Fibroblast of skin of left biceps (primary cell): ENCODE results near the gene STRN4.

ENCODE experiments used
- DNase-seq, 2 experiments: peaks; one replicate each; pipeline ENCODE4 v3.0.0-alpha.2; 2013; ENCODE audit warnings: low read depth in 2 of 2

Gene STRN4

DNA sequence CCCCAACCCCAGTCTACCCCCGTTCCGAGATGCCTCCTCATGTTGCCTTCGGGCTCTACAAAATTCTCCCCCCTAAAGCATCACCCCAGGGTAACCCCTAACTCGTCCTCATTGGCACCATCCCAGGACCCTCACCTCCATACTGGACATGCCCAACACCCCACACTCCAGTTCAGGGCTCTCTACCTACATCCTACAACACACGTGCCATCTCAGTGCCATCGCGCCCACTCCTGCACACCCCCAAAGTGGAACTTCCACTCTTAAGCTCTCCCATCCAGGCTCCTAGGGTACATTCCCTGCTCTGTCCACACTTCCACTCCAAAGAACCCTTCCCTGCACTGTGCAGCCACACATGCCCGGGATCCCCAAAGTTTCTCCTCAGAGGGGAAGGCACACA, 1.2 kb downstream of the STRN4 start:
- no peak for DNase-seq

DNA sequence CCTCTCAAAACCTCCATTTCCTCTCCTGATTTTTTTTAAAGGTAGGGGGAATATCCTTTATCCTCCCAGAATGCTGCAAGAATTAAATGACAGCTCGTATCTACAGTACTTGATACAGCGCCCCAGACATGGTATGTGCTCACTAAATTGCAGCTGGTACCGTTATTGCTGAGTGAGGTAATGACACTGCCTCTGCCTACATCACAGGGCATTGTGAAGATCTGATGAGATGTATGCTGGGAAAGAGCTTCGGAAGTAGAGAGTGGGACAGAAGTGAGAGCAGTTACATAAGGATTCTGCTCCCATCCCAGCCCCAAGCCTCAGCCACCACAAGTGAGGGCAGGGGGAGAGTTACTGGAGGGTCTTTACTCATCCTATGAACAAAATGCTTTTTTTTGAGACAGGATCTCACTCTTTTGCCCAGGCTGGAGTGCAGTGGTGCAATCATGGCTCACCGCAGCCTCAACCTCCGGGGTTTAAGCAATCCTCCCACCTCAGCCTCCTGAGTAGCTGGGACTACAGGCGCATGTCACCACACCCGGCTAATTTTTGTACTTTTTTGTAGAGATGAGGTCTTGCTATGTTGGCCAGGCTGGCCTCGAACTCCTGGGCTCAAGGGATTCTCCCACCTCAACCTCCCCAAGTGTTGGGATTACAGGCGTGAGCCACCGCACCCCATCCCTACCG, 2.1 kb downstream of the STRN4 start:
- DNase-seq = no peak

DNA sequence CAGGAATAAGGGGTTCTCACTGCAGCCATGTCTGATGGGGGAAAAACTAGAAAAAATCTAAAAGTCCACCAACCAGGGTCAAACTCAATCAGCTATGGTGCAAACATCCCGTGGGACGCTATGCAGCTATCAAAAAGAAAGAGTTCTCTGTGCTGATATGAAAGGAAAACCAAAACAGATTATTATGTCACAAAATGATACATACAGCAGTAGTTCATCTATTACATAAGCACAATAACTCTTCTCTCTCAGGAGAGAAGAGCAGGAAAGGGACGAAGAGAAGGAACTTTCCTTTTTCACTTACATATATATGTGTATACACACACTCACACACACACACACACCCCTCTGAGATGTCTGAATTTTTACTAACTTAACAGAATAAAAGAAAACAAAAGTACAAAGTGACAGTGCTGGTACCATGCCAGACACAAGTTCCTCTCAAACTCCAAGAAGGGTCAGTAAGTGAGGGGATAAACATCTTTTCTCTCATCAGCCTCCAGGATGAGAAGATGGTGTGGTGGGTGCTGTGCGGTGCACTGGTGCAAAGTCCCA, 3.2 kb downstream of the STRN4 start:
- no peak for DNase-seq

DNA sequence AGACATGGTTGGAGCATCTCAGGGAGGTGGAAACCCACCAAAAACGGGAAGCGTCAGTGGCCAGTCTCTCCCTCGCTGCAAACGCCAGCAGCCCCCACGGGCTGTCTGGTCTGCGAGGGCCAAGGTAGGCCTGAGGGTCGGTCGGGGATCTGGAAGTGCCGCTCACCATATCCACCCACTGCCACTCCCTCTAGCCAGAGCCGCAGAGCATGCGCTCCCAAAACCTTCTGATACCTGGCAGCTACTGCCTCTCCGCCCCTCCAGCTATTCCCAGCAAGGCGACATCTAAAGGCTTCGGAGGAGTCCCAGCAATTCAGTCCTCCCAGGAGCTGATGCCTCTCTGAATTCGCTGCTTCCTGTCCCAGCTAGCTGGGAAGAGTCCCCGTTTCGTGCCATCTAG, 4.8 kb downstream of the STRN4 start:
- DNase-seq = no peak

DNA sequence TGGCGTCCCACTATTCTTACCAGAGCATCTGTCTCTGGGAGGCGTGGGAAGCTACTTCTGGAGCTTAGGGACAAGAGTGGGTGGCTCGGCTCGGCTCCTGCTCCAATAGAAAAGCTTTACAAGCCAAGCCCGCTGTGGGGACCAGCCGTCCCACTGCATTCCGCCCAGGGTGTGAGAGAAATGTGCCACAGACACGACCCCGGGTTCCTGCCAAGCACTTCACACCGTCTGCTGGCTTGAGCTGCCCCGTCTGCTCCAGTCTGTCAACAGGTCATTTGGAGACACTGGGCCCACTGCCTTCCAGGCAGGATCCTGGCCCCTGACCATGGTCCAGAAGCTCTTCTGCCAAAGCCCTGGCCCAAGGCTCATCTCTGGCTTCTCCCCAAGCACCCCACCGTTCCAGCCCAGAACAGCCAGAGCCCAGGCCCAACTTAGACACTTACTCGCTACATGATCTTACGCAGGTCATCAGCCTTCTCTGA, 6.9 kb downstream of the STRN4 start:
- no peak for DNase-seq

DNA sequence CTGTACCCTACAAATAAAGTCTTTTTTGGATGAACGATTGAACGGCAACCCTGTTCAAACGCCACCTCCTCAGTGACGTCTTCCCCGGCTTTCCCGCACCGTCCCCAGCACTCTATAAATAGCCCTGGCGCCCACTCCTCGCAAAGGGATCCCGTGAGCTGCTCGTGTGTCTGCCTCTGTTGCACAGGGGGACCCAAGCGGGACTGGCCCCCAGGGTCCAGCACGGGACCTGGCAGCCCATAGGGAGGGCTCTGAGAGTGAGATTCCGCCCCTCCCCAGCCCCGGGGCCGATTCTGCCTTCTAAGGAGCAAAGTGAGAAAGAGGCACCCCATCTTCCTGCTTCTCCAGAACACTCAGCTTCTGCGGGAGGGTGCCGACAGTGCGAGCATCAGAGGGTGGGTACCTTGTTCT, 8.5 kb downstream of the STRN4 start:
- no peak for DNase-seq

DNA sequence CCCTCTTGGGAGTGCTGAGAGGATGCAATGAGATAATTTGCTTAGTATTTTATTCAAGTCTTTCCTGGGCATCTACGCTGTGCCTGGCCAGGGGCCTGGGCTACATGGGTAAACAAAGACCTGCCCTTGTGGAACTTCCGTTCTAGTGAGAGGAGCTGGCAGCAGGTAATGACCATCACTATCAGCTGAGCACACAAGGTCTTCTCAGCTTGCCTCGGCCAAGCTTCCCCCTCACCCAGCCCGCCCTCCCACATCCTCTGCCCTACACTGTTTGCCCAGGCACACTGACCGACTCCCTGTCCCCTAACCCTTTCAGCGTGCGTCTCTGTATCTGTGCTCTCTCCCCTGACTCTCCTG, 9.0 kb downstream of the STRN4 start:
- DNase-seq = no peak

DNA sequence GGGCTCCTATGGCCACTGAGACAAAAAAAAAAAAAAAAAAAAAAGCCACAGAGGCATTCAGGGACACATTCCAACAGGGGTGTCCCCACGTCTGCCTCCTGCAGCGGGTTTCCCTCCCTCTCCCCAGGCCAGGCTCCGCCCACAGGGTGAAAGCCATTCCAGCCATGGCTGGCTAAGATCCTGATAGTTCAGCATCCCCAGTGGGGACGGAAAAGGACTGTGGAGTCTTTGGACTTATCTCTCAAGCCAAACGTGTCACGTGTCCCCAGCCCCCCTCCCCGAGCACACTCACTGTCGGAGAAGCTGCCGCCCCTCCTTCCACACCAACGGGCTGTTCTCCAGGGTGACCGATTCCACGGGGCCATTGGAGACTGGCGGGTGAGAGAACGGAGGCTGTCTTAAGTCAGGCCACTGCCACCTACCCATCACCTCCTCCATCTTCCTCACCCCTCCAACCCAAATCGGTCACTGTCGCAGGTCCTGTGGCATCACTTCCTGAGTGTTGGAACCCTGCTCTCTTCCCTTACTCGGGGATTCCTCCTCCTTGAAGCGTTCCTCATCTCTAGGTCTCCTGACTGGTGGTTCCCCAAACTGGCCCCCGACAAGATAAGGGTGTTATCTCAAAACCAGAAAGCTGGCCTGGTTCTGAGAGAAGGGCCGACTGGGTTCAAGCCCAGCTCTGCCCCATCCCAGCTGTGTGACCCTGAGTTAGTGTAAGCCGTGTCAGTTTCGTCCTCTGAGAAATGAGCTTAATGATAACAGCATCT, 9.5 kb downstream of the STRN4 start:
- DNase-seq = no peak

DNA sequence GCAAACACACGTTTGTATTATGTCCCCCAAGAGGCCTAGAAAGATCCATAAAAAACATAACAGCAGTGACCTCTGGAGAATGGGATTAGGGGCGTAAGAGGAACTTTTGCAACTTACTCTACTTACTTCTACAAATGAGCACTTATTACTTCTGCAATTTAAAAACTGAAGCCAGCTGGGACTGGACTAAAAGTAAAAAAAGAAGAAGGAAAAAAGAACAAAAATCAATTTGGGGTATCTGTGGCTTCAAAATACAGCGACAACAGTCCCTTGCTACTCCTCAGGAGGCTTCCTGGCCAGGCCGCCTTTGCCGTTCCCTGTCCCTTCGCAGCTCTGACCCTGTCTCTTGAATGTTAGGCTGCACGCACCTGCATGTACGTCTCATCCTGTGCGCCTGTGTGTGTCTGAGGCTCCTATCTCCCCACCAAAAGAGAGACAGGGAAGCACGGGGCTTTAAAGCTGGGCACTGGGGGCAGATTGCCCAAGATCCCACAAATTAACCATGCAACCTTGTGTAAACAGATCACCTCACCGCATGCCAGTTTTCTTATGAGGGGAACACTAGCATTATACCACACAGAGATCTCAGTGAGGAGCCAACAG, 12.5 kb downstream of the STRN4 start:
- no peak for DNase-seq

DNA sequence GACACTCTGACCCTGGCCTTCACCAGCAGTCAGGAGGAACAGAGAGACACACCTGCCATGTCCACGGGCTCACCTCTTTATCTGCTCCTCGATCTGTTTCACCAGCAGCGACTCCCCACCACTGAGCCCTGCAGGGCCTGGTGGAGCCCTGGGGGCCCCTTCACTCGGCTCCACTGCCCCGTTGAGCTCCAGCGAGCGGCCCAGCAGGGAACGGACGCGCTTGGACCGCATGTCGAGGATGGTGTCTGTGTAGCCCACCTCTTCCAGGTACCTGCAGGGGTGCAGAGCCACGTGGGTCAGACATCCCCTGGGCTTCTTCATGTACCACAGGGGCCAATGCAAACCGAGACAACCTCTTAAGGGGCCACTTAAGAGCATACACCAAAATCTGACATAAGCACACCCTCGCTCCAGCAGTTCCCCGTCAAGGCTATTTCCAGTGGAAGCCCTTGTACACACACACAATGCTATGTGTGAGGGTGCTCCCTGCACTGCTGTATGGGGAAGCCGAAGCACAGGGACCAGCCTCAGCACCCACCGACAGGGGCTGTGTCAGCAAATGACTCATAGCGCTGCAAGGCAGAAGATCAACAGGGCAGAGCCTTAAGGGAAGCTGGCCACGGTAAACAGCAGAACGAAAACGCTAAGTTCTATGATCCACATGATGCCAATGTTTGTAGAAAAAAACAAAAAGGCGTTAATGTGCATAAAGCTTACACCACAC, 13.1 kb downstream of the STRN4 start:
- no peak for DNase-seq

DNA sequence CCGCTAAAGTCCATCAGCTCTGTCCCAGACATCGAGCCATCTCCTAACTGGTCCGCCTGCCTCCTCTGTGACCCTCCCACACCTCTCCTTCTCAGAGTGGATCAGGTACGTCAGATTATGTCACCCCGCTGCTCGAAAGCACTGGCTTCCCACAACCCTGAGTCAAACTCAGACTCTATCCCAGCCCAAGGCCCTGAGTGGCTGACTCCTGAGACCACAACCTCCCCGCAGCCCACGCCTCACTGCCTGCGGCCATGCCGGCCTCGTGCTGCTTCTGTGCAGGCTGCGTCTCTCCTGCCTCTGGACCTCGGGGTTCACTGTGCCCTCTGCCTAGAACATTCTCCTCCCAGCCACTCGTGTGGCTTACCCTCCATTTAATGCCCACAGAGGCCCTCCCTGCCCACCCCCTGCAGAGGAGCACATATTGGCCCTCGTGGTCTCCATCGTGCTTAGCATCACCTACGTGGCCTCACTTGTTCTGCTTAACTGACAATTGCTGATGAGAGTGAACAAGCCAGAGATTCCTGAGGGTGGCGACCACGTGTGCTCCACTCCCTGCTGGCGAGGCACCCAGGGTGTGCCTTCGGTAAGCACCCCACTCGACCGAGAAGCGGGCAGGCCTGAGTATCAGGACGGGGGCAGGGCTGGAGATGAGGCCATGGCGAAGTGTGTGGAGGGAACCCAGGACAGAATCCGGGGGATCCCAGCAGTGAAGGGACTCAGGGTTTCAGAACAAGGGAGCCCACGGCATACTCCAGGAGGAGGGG, 13.9 kb downstream of the STRN4 start:
- no peak for DNase-seq

DNA sequence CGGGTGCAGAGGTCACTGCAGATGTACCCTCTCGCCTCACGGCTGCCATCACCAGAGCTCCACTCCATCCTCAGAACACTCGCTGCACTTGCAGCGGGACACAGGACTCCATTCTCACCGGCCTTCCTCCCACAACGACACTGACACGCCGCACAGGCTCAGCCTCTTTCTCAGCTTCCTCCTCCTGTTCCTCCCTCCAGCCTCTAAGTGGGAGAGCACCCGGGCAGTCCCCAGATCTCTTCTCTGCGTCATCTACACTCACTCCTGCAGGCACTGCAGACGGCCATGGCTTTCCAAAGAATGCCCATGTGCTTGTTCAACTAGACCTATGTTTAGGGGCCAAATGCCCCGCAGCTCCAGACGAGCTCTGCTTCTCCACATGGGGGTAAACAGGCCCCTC, 14.7 kb downstream of the STRN4 start:
- DNase-seq = no peak

DNA sequence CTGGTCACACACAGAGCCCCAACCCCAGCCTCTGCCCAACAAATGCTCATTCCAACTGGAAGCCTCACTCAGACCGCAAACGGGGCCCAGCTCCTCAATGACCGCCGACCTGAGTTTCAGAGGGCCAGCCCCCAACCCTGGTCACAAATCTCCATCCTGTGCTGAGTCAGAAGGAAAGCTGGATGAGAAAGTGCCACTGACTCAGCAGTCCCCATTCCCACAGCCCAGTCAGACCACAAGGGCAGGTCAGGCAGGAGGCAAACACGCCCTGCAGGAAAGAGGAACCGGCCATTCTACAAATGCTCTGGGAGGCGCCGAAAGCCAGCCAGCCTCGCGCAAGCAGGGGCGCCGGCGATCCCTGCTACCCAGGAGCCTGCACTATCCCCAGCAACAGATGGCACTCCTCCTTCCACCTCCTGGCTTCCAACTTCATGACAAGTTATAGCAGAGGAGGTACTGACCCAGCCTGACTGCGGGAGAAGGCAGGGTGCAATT, 15.2 kb downstream of the STRN4 start:
- DNase-seq = no peak

DNA sequence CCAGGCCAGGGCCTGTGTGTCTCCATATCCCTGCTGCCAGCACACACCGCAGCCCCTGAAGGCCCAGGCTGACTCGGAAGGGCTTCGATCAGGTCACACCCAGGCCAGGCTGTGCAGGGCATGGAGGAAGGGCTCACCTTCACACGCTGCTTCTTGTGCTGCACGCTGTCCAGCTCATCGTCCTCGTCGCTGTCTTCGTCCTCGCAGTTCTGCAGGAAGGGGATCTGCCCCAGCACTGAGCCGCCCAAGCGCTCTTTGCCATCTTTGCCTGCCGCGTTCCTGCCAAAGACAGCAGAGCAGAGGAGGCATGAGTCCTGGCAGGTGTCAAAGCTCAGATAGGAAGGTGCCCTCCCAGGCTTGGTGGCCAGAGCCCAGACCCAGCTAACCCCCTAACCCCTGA, 15.7 kb downstream of the STRN4 start:
- no peak for DNase-seq

DNA sequence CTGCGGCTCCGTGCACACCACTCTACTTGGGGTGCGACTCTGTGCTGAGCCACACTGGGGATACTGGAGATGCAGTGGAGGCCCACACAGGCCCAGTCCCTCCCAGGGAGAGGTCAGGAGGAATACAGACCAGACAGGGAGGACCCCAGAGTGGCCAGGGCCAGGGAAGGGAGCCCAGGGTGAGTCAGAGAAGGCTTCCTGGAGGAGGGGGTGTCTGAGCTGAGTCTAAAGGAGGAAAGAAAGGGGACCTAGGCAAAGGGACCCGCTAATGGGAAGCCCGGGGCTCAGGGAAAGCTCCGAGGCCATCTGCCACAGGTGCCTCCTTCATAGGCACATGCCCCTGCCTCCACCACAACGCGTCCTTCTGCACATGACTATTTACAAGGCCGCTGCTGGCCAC, 16.1 kb downstream of the STRN4 start:
- no peak for DNase-seq

DNA sequence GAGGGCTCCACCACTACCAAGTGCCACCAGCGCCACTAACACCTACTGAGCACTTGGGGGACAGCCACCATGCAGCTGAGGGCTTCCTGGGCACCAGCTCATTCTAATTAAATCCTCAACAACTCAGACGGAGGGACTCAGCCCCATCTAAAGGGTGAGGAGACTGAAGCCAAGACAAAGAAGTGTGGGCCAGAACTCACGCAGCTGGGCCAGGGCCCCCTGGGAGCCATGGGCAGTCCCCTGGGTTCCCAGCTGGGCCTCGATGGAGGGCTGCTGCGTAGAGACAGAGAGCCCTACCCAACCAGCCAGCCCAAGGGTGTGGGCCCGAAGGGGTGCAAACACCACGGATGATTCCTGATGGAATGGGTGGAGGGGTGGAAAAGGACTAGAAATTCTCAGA, 16.6 kb downstream of the STRN4 start:
- DNase-seq = no peak

DNA sequence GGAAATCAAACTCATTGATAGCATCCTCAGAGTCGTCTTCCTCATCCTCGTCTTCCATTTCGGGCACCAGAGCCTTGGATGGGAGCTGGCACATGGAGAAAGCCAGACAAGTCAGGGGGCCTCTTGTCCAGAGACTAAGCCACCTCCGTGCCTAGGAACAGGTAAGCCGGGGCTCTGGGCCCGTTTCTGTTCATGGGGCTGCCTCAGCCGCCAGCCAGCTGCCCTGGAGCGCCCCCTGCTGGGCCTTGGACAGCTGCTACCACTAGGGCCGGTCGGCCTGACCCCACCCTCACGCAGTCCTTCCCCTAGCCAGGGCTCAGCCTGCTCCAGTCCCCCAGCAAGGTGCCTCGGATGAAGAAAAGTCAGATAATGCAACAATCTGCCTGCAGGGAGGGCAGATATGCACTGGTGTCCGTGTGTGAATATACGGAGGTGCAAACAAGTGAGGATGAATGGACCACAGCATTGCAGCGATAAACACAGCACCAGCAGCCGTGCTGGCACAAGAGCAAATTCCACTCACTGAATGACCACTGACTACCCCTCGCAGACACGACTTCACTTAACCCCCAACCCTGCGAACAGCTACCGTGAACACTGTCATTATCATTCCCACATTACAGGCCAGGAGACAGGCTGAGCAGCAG, 17.4 kb downstream of the STRN4 start:
- DNase-seq = no peak

DNA sequence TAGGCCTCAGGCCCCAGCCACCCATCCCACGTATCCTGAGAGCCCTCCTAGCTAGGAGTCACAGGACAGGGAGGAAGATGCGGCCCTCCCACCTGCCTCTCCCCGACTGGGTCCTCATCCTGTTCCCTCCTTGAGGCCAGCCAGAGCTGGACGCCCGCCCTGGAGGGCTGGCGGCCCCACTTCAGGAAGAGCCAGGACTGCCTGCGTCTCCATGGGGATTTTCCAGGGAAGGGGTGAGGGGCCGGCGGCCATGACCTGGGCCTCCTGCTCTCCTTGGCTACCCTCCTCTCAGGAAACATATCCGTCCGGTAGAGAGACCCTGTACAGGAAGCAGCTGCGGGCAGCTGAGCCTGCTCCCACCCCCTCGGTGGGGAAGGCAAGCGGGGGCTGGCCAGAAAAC, 18.0 kb downstream of the STRN4 start:
- DNase-seq = no peak

DNA sequence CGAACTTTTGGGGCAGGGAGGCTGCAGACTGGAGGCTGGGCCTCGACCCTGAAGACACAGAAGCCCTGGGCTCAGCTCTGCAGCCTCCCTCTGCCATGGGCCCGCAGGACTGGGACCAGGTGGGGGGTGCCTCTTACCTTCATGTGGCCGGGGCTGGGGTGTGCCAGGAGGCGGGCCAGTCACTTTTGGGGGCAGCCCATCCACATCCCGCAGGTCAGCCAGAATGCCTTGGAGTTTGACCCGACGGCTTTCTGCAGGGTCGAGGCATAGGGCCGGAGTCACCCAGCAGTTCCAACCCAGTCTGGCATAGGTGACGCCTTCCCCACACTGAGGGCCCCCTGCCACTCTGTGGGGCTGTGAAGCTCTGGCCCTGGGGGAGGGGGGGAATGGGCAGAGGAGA, 18.5 kb downstream of the STRN4 start:
- no peak for DNase-seq

DNA sequence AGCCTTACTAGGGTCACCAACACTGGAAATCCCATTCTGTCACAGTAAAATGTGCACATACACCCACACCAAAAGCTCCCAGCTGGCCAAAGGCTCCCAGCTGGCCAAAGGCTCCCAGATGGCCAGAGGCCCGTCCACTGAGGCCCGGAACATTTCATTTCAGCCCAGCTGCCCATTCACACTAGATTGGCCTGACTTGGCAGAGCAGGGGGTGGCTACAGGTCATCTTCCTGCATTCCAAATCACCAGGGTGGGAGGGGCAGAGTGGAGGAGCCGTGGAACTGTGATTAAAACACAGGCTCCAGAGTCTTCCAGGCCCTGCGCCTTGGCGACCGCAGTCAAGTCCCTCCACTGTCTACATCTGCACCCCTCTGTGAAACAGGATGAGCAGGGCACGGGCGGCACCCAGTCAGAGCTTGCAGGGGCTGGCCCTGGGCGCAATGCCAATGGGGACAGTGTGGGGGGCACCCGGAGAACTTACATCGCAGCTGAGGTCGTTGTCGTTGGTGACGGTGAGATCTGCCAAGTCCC, 19.2 kb downstream of the STRN4 start:
- no peak for DNase-seq
